Measurements from ENCODE around the gene FOXL2.

The FOXL2 gene

DNA sequence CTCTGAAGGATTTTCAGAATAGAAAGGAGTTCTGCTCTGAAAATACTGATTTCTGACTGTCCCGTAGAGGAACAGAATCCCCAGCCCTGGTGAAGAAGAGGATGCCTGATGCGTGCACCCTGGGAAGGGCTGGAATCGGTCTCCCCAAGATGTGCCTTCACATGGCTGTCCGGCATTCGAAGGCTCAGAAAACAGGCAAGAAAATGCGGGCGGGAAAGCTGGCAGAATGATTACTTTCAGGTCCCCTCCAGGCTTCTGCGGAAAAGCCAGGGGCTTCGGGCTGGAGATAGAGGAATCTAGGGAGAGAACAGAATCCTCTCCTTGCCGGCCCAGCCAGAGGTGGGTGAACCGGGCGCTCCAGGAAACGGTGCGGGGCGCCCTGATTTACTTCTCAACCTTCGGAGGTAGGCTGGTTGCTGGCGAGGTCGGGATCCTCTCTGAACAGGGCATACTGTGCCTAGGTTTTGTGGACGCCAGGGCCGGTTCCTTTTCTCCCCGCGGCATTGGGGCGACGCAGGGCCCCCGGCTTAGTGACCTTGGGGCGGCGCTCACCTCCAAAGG, 2.6 kb upstream of the FOXL2 start:
- peaks cover 28% of the 10 kb centered on the region for H3K4me1 Mint-ChIP-seq
- peak overlapping the region; percentile 63 for H3K4me3 Mint-ChIP-seq
- DNase-seq = no peak
- peaks cover 100% of the 10 kb centered on the region for H3K27me3 Mint-ChIP-seq (ENCODE audit: low read depth, poor library complexity)
- no peak for TF ChIP-seq CTCF (IDR thresholded peaks at IDR 0.05)
- H3K27ac Mint-ChIP-seq = no peak overlapping the region
- H3K36me3 Mint-ChIP-seq (ENCODE audit: low read depth) = no peaks in the 10 kb centered on the region
- H3K9me3 Mint-ChIP-seq = peaks cover 3% of the 10 kb centered on the region

- Mint-ChIP-seq H3K27me3 (ENCODE audit: low read depth, poor library complexity) (peaks cover 100% of the 10 kb centered on the region), H3K9me3 (peaks cover 3% of the 10 kb centered on the region), H3K4me1 (peaks cover 33% of the 10 kb centered on the region), H3K4me3 (peak overlapping the region; percentile 63), H3K36me3 (ENCODE audit: low read depth) (no peaks in the 10 kb centered on the region), H3K27ac (no peak overlapping the region)
- TF ChIP-seq CTCF (IDR thresholded peaks at IDR 0.05) = no peak
- no peak for DNase-seq
Observed at GRCh38 chr3:138949002-138949418, 2.1 kb upstream of the FOXL2 start.

GRCh38 chr3:138948371-138949001, 1.5 kb upstream of the FOXL2 start:
- Mint-ChIP-seq H3K4me1 (peaks cover 39% of the 10 kb centered on the region), H3K36me3 (ENCODE audit: low read depth) (no peaks in the 10 kb centered on the region), H3K27ac (no peak overlapping the region), H3K9me3 (peaks cover 3% of the 10 kb centered on the region), H3K4me3 (no peak overlapping the region), H3K27me3 (ENCODE audit: low read depth, poor library complexity) (peaks cover 100% of the 10 kb centered on the region)
- TF ChIP-seq CTCF (IDR thresholded peaks at IDR 0.05) = no peak
- DNase-seq = no peak

- Mint-ChIP-seq H3K9me3 (peaks cover 3% of the 10 kb centered on the region), H3K4me1 (peaks cover 42% of the 10 kb centered on the region), H3K36me3 (ENCODE audit: low read depth) (no peaks in the 10 kb centered on the region), H3K27me3 (ENCODE audit: low read depth, poor library complexity) (peaks cover 100% of the 10 kb centered on the region), H3K27ac (no peak overlapping the region), H3K4me3 (peak overlapping the region; percentile 77)
- TF ChIP-seq CTCF (IDR thresholded peaks at IDR 0.05) = no peak
- DNase-seq = no peak
Observed at GRCh38 chr3:138947495-138948121, 671 bp upstream of the FOXL2 start.

- Mint-ChIP-seq H3K27me3 (ENCODE audit: low read depth, poor library complexity) (peaks cover 100% of the 10 kb centered on the region), H3K9me3 (peaks cover 3% of the 10 kb centered on the region), H3K27ac (no peak overlapping the region), H3K4me3 (peak overlapping the region; percentile 67), H3K36me3 (ENCODE audit: low read depth) (no peaks in the 10 kb centered on the region), H3K4me1 (peaks cover 42% of the 10 kb centered on the region)
- peak; percentile 8 for TF ChIP-seq CTCF (IDR thresholded peaks at IDR 0.05)
- DNase-seq = peak; percentile 42
Observed at GRCh38 chr3:138945709-138946662, 951 bp downstream of the FOXL2 start.

All from nephron progenitor cell (in vitro differentiated cells).